Renal pelvis (tissue), 4 donors: Measurements from ENCODE around the gene CUBN. TPM values are rescaled to one million over a fixed set of nuclear protein-coding genes. Genes with fewer than 3 reads are reported as not detected.
"Not testable (repeated sequence)": the region's sequence is repeated elsewhere in the genome, so short reads cannot be mapped to it uniquely, and the experiment has no call there.

Experiments
- DNase-seq: peaks from one replicate; pipeline ENCODE4 v3.0.0-alpha.2; 2013
- polyA plus RNA-seq, 3 donors: library from polyadenylated mRNA; unstranded; fragments of 120-200 nt; gene quantifications; one replicate each; pipeline ENCODE4 v1.2.1, GENCODE V29; 2013; ENCODE audit not compliant: insufficient read length in 3 of 3

Gene CUBN
- polyA plus RNA-seq, 3 donors, result 170 to 263 (median 254) TPM

GRCh38 chr10:17143055-17143690, 13.6 kb upstream of the CUBN start:
- no peak for DNase-seq

GRCh38 chr10:17141504-17142229, 12.1 kb upstream of the CUBN start:
- DNase-seq, result no peak

GRCh38 chr10:17140386-17140761, 10.8 kb upstream of the CUBN start:
- DNase-seq, result no peak

GRCh38 chr10:17138460-17139042, 8.9 kb upstream of the CUBN start:
- DNase-seq, result no peak

- DNase-seq, result no peak
Observed at GRCh38 chr10:17134737-17135260, 5.2 kb upstream of the CUBN start.

GRCh38 chr10:17134282-17134681, 4.7 kb upstream of the CUBN start:
- DNase-seq, result no peak

GRCh38 chr10:17128261-17128660, 1.4 kb downstream of the CUBN start:
- DNase-seq, result no peak

GRCh38 chr10:17126327-17126726, 3.3 kb downstream of the CUBN start:
- no peak for DNase-seq

- DNase-seq, result no peak
Observed at GRCh38 chr10:17125206-17125893, 4.3 kb downstream of the CUBN start.

GRCh38 chr10:17123961-17124360, 5.7 kb downstream of the CUBN start:
- DNase-seq, result no peak

GRCh38 chr10:17122726-17123661, 6.6 kb downstream of the CUBN start:
- no peak for DNase-seq

- no peak for DNase-seq
Observed at GRCh38 chr10:17122052-17122451, 7.6 kb downstream of the CUBN start.

GRCh38 chr10:17120694-17121093, 8.9 kb downstream of the CUBN start:
- no peak for DNase-seq

- DNase-seq, result no peak
Observed at GRCh38 chr10:17119845-17120244, 9.8 kb downstream of the CUBN start.

GRCh38 chr10:17116193-17116592, 13.4 kb downstream of the CUBN start:
- no peak for DNase-seq

- no peak for DNase-seq
Observed at GRCh38 chr10:17115683-17116082, 13.9 kb downstream of the CUBN start.

- not testable (repeated sequence) for DNase-seq
Observed at GRCh38 chr10:17114878-17115444, 14.7 kb downstream of the CUBN start.

GRCh38 chr10:17113889-17114540, 15.6 kb downstream of the CUBN start:
- no peak for DNase-seq

GRCh38 chr10:17113346-17113745, 16.3 kb downstream of the CUBN start:
- DNase-seq, result no peak

- no peak for DNase-seq
Observed at GRCh38 chr10:17112566-17112965, 17.0 kb downstream of the CUBN start.
